NCI-H2029 (cell line): Measurements from ENCODE around the gene E2F2.

Experiments used
- DNase-seq: peaks from one replicate; lab custom pipeline; 2025; lab: John Stamatoyannopoulos, UW

The E2F2 gene

GRCh38 chr1:23563003-23563402, 32.0 kb upstream of the E2F2 start:
- no peak for DNase-seq

DNA sequence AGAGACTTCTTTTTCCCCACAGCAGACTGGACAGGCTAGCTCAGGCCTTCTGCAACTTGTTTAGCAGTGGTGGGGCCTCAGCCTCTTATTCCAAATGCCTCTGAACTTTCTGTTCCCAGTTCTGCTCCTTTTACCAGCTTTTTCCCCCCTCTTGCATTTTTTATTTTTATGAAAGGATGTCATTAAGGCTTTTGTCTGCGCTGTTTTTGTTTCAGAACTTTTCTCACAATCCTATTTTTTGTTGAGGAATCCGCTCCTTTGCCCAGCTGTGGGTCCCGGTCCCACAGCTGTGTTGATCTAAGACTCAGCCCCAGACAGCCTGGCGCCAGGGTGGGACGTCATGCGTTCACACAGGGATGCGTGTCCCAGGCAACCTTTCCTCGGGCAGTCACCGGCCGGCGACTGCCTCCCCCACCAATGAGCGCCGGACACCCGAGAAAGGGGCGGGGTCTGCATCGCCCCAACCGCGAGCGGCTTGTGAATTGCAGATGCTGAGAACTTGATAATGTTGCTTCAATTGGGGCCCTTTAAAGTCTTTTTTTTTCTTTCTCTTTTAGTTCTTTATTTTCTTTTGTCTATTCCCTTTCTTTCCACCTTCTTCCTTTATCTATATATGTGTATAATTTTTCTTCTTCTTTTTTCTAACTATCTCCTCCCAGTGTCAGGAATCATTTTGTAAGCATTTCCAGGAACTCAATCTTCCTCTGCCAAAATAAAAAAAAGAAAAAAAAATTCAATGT, 31.3 kb upstream of the E2F2 start:
- DNase-seq: peak; percentile 94

- DNase-seq: no peak
Measured at GRCh38 chr1:23561813-23562100, 30.7 kb upstream of the E2F2 start.

GRCh38 chr1:23561076-23561812, 30.2 kb upstream of the E2F2 start:
- DNase-seq: no peak

GRCh38 chr1:23559985-23560741, 29.1 kb upstream of the E2F2 start:
- DNase-seq: no peak

DNA sequence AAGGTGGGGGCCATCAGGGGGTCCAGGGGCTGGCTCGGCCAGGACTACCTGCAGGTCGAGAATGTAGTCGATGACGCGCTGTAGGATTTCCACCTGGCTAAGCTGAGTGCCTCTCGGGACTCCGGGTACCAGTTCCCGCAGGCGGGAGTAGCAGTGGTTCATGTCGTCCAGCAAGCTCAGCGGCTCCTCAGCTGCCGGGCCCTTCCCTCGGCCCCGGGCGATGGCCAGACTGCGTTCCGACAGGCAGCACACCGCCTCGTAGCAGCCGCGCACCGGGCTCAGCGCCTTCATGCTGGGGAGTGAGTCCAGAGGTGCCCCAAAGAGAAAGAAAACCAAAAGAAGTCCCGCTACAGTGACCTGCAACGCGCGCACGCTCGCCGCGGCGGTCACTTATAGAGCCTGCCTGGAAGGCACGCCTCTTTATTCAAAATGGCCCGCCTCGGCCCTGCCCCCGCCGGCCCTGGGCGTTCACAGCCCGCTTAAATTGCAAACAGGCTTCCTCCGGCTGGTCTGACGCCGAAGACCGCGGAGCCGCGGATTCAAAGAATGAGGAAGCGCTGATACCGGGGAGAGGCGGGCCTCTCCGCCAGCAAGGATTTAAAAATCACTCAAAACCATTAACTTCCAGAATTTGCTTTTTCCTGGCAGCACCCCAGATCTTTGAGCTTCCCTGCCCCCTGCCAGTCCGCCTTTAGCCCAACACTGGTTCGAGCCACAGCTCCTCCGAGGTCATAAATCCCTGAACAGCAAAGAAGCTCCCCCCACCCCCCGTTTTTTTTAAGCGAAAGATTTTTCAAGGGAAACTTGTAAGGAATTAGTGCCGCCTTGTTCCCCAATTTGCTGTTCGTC, 28.3 kb upstream of the E2F2 start, which contains the start of gene ID3:
ID3 (minus strand) TSS at position 366 of the 849 bp plus-strand sequence; CDS start at position 291, 75 bp downstream.
- DNase-seq: peak; percentile 93

GRCh38 chr1:23558872-23559135, 27.8 kb upstream of the E2F2 start:
- DNase-seq: no peak

- no peak for DNase-seq
Measured at GRCh38 chr1:23558140-23558871, 27.3 kb upstream of the E2F2 start.

- DNase-seq: no peak
Measured at GRCh38 chr1:23557471-23558124, 26.6 kb upstream of the E2F2 start.

DNA sequence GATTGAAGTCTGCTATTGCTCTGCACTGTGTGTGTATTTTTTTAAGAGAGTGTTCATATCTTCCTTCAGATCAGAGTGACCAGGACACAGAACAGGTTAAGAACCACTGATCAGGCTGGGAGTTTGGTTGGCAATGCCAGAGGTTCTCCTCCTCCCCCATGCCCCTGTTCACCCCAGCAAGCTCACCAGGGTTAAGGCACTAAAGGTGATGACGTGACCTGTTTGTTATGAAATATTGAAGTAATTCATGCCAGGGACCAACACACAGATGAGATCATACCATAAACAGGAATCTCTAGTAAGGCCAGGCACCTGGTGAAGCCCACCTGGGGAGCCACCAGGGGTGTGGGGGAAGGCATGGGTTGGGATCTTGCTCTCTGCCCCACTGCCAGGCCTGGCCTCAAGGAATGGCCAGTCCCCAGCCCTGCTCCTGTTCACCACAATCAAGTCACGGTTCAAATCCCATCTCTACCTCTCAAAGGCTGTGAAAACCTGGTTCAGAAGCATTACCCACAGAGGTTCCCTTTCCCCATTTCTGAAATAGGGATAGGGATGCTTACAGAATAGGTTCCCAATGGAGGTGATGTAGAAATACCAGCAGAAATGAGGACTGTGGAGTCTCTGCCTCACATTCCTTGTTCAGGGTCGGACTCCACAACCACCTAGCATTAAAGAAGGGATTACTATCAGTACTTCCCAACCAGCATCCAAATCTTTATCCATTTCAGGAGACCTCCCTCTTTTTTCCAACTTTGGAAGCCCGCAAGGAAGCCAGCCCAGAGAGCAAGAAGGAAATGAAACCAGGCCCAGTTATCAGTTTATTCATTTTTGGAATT, 25.8 kb upstream of the E2F2 start:
- DNase-seq: peak; percentile 64

- DNase-seq: peak; percentile 37
Measured at GRCh38 chr1:23555986-23556634, 25.1 kb upstream of the E2F2 start.

GRCh38 chr1:23555270-23555985, 24.4 kb upstream of the E2F2 start:
- DNase-seq: no peak

DNA sequence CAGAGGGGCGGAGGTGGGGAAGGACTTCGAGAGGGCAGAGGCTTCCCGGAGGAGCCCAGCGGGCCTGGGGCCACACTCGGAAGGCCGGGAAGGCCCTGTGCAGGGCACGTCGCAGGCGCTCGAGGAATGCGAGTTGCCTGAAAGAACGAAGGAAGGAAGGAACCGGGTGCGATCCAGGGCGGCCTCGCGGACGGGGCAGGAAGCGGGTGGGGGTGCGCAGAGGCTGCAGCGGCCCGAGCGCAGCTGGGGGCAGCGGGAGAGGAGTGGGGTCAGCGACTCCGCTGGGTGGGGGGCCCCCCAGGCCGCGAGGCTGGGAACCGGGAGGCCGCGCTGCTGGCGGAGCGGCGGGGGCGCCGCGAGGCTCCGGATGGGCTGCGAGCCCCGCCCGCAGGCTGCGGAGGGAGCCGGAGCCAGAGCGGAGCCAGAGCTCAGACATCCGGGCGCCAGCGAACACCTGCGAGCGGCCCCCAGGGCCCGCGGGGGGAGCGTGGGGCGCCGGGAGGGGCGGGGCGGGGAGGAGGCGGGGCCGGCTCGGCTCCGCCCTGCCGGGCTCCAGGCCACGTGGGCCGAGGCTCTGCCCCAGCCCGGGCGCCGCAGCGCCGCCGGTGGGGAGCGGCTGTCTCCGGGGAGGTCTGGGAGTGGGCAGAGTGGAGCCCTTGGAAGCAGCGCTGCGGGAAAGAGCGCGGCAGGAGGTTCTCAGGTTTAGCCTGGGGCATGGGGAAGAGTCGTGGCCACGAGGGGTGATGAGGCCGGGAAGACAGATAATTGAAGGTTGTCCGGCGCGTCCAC, 23.6 kb upstream of the E2F2 start:
- peak; percentile 80 for DNase-seq

DNA sequence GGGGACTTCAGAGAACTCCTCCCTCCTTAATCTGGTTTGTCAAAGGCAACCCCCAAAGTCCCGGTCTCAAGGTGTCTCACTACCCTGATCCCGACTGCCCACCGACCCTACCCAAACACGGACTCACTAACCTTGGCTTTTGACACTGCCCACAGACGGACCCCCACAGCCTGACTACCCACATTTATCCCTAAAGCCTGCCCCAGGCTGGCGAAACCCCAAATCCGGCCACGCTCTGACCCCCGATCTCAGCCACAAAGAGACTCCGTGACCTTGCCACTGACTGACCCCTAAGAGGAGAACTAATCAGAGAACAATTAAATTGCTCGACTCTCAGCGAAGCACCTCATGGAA, 23.1 kb upstream of the E2F2 start:
- no peak for DNase-seq

- DNase-seq: no peak
Measured at GRCh38 chr1:23553231-23554126, 22.4 kb upstream of the E2F2 start.

- DNase-seq: no peak
Measured at GRCh38 chr1:23551849-23552248, 20.8 kb upstream of the E2F2 start.

GRCh38 chr1:23548704-23549143, 17.7 kb upstream of the E2F2 start:
- DNase-seq: no peak
